ENCODE measurements around the gene MIER3.
"Not testable (repeated sequence)": the region's sequence is repeated elsewhere in the genome, so short reads cannot be mapped to it uniquely, and the experiment has no call there.

The MIER3 gene, protein sequence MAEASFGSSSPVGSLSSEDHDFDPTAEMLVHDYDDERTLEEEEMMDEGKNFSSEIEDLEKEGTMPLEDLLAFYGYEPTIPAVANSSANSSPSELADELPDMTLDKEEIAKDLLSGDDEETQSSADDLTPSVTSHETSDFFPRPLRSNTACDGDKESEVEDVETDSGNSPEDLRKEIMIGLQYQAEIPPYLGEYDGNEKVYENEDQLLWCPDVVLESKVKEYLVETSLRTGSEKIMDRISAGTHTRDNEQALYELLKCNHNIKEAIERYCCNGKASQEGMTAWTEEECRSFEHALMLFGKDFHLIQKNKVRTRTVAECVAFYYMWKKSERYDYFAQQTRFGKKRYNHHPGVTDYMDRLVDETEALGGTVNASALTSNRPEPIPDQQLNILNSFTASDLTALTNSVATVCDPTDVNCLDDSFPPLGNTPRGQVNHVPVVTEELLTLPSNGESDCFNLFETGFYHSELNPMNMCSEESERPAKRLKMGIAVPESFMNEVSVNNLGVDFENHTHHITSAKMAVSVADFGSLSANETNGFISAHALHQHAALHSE

DNA sequence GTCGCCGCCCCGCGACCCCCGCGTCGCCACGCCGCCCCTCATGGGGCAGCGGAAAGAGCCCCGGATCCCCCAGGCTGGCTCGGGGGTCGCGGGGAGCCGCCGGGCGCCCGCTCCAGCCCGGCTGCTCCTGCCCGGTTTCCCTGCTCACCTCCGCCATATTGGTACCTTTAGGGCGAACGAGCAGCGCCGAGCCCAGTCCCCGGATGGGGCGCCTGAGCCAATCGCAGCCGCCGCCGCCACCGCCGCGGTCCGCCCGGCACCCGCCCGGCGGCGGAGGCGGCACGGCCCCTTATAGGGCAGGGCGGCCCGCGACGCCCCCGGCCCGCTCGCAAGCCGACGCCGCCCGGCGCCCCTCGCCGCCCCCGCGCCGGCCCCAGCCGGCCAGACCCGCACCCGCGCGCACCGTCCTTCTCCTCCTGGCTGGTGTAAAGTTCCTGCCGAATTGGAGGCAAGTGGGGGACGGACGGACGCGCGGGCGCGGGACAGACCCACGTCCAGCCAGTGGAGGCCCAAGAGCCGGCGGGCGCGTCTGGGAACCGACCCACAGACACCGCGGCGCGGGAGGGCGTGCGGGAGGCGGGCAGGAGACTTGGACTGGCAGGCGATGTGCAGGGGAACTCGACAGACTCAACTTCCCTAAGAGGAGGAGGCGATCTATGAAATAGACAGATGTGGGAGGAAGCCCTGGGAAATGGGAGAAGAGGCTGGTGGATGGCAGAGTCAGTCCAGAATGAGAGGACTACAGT, at the start of gene MIER3:
TSS of gene MIER3 (minus strand) at position 178 of the 746 bp plus-strand sequence. CDS start at position 157, 21 bp downstream.
- no peak for FAIRE-seq

DNA sequence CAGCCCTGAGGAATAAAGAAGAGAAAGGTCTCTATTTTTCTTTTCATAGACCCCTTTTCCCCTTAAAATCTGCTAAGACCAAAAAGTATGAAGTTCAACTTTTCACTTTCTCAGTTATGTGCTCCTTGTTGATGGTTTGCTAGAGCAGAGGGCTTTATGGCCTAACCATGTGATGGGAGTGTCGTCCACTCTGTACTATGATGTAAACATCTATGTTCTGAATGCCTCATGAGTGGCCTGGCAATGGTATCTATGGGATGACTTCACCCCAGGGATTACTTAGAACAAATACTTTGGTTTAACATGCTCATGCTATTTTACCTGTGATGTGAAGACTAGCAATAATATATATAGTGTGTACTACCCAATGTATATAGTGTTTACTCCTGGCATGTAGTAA, 43.7 kb upstream of the MIER3 start:
- FAIRE-seq = no peak

- FAIRE-seq = no peak
Measured at GRCh38 chr5:56993241-56993640, 41.3 kb upstream of the MIER3 start.

- FAIRE-seq = no peak
Measured at GRCh38 chr5:56989676-56990075, 37.8 kb upstream of the MIER3 start.

DNA sequence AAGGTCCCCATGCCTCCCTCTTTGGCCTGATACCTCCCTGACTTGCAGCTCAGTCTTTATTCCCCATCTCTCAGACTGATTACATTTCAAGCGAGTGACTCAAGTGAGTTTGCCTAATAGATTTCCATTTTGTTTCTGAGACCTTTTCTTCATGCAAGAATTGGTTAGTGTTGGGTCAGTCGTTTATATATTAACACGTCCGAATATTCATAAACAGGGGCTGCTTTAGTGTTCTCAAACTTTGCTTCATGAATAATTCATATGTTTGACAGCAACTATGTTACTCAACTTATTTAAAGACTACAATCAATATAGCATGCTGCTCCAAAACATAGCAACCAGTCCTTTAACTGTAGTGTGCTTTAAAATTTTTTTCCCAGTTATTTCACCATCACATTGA, 36.6 kb upstream of the MIER3 start:
- no peak for FAIRE-seq

GRCh38 chr5:56987171-56987570, 35.2 kb upstream of the MIER3 start:
- no peak for FAIRE-seq

DNA sequence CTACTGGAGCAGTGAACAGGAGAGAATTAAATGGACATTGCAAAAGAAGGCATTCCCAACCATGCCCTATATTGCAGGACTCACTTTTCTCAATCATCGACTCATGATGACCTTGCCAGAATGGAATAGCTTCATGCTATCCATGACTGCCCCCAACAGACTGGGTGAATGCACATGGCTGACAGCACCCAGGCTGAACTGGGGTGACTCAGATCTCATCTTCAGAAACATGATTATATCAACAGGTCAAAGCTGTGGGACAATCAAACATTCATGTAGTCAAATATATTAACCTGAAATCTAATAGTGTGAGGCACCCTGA, 34.7 kb upstream of the MIER3 start:
- FAIRE-seq = no peak

GRCh38 chr5:56985936-56986625, 34.2 kb upstream of the MIER3 start:
- no peak for FAIRE-seq

DNA sequence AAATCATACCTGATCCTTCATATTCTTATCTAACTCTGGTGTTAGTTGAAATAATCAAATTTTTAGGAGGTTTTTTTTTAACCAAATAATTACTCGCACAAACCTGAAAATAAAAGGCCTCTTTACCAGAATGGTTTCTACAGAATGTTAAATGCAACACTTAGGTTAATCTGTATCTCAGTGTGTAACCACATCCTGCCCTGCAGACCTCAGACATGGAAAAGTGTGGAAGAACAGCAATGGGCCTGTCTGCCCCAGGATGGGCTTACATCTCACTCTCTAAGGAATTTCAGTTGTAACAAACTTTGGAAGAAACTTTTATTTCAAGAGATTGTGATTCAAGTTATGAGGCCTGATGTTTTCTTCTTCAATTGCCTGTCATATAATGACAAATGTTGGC, 32.5 kb upstream of the MIER3 start:
- no peak for FAIRE-seq

DNA sequence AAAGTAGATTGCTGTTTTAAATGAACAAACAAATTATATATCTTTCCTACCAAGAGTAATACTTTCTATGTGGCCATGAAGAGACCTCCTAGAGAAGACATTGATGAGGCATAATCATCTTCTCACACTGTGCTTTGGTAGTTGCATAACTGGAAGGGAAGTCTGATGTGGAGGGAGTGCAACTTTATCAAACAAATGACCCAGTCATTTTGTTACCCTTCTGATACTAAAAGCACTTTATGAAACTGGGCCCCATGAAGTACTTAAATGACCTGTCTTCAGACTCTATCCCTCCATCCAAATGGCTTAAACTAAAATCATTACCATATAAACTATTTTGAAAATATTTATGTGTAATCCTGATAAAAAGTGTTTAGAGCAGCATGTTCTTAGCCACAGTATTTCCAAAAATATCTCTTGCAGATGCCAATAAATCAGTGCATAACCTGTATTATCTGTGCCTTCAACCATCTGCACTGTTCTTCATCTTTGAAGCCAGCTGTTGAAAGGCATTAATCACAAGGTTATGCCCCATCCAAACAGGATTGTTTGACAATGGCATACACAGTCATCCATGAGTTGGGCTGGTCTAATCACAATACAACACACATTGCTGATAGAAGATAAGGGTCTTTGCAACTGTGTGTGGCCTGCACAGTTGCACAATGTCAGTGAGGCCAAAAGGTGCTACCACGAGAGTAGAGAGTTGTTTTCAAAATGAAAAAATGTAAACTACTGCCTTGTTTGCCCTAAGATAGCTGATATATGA, 31.9 kb upstream of the MIER3 start:
- no peak for FAIRE-seq

DNA sequence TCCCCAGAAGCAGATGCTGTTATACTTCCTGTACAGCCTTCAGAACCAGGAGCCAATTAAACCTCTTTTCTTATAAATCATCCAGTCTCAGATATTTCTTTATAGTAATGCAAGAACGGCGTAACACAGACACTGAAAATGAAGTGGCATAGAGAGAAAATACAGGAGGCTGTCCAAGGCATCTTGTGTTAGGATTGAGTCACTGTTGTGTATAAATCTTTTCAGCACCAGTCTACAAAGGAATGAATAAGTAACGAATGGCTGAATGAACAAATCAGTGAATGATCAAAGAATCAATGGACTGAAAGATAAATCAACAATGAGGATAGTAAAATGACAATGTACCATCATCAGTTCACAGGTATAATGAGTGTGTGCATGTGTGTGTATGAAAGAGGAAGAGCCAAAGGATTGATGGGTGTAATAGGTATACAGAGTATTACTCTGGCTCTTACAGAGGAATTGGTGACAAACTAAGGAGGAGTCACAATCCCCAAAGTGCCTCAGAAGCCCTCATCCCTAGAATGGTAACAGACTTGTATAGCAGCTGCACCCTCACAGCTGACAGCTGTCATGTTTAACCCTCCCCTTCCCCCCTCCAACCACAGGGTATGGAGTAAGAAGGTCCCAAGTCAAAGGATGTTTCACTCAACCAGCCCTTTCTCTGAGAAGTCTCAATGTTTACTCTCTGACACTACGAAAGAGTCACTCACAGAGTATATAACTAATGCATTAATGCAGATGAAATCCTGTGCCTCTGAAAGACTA, 29.8 kb upstream of the MIER3 start:
- no peak for FAIRE-seq

DNA sequence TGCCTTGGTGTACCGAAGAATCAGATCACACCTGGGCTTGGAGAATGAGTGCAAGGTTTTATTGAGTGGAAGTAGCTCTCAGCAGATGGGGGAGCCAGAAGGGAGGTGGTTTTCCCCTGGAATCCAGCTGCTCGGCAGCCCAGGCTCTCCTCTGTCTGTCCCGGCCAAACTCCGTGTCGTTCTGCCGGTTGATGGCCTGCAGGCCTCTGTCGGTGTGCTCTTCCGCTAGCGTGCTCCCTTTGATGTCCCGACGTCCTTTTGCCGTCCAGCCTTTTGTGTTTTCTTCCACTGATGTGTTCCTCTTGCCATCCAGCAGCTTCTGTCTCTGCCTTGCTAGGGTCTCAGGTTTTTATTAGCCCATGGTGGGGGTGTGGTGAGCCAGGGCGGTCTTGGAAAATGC, 28.0 kb upstream of the MIER3 start:
- FAIRE-seq = no peak

- not testable (repeated sequence) for FAIRE-seq
Measured at GRCh38 chr5:56979526-56979925, 27.6 kb upstream of the MIER3 start.

GRCh38 chr5:56977822-56978221, 25.9 kb upstream of the MIER3 start:
- FAIRE-seq = no peak

DNA sequence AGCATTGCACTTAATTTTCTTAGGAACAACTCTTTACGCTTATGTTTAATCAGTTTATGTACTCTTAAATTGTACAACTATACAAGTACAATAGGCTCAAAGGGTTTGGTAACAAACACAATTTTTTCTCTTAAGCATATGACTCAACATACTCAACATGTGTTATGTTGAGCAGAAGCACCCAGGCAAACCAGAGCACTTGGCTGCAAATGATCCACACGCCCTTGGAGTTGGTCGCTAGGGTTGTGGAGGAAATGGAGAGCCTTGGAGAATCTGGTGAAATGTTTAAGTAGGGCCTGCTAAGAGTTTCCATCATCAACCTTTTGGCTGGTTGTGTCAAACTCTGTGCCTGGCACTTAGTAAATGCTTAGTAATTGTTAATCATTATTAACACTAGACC, 25.1 kb upstream of the MIER3 start:
- FAIRE-seq = no peak

- FAIRE-seq = no peak
Measured at GRCh38 chr5:56974241-56974640, 22.3 kb upstream of the MIER3 start.

DNA sequence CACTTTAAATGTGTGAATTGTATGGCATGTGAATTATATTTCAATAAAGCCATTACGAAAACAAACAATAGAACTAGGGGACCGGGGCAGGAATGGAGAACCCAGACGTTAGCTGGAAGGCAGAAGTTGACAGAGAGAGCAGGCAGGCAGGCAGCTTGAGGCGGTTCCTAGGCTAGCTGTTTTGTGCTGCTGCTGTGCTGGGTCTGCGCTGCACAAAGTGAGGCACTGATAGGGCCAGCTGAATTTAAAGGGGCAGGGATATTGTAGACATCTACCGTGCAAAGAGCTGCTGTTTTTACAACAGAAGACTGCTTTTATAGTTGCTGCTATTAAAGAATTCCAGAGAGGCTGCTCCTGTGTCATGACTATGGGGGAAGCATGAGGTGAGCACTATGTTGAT, 21.6 kb upstream of the MIER3 start:
- no peak for FAIRE-seq

- no peak for FAIRE-seq
Measured at GRCh38 chr5:56971275-56971674, 19.4 kb upstream of the MIER3 start.

- FAIRE-seq = peak; percentile 90
Measured at GRCh38 chr5:56964173-56964572, 12.2 kb upstream of the MIER3 start.

DNA sequence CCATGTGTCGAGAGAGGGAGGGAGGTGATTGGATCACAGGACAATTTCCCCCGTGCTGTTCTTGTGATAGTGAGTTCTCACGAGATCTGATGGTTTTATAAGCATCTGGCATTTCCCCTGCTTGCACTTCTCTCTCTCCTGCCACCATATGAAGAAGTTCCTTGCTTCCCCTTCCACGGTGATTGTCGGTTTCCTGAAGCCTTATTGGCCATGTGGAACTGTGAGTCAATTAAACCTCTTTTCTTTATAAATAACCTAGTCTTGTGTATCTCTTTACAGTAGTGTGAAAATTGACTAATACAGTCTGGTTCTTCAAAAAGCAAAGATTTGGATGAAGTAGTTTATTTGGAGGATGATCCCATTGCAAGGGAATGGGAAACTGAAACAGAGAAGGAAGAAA, 11.3 kb upstream of the MIER3 start:
- FAIRE-seq = no peak

- FAIRE-seq = no peak
Measured at GRCh38 chr5:56962286-56962685, 10.4 kb upstream of the MIER3 start.

DNA sequence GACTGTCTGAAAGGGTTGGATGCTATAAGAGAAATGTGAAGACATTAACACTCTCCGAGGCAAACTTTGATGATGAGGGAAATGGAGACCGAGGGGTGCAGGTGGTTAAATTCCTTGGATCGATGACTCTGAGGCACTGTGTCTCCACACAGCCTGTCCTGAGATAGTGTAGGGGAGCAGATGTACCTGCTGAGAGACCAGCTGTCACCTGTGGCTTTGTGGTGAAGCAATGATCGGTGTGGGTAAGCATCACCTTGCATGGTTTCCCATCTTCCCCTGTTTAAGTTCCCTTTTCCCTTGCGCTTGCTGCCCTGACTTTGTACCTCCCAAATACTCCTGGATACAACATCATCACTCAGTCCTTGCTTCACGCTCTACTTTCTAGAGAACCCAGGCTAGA, 9.8 kb upstream of the MIER3 start:
- no peak for FAIRE-seq
